ENCODE results near the gene TUBB3. TPM values are rescaled to one million over a fixed set of nuclear protein-coding genes. Genes with fewer than 3 reads are reported as not detected.

TUBB3 gene
- total RNA-seq, 2 donors from 2014 or later: 2.9 TPM; not detected in 1

DNA sequence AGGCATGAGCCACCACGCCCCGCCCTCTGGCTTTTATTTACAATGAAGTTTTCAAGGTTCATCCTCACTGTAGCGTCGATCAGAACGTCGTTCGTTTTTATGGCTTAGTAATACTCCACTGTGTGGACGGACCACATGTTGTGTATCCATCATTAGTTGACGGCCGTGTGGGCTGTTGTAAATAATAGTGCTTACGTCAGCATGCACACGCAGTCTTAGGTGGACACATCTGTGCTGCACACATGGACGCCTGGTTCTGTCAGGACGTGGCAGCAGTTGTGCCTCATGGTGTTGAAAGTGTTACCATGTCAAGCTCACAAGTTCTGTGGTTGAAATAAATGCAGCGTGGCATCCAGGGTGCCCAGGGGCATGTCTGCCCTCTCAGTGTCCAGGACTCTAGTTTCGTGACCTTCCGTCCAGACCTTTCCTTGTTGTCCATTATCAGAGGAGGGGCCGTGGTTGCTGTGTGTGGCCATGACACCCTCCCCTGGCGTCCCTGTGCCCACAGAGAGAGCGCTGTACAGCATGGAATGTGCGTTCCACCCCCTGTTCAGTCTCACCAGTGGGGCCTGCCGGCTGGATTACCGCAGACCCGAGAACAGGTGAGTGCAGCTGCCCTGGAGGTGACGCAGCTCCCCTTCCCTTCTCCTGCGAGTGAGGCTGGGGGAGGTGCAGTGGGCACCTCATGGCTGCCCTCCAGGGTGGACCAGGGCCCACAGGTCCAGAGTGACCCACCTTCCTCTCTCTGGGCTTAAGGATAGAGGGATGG, 27.5 kb upstream of the TUBB3 start:
- intact Hi-C loops (cut with DNase I): no loop called here
- 90 to 93% methylated on average over 25 to 26 of the region's 26 CpGs for WGBS, 2 donors

DNA sequence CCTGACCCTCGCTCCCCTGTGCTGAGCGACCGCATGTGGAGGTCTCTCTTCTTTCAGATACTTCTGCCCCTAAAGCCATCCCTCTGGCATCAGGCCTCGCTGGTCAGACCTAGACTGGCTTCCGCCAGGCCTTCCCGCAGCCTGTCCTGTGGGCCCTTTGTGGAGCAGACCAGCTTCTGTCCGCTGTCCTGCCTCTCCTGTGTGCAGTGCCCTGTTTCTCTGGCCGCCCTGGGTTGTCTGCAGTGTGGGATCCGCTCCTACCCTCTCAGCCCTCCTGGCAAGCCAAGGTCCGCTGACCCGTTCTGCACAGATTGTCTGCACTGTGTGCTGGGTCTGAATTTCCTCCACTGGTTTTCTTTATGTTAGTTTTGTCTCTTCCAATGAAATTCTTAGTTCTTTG, 25.9 kb upstream of the TUBB3 start:
- peaks cover 5 to 42% of the 10 kb centered on the region in 2 donors for H3K36me3 ChIP-seq (replicated peaks in 1 of 2; ENCODE audit: insufficient read depth in 1 of 2, low read depth in 2 of 2)

More for the DNA sequence above, 27.5 kb upstream of the TUBB3 start:
- Histone ChIP-seq H3K4me3 (no peak overlapping the region), H3K27ac (no peak overlapping the region), H3K27me3 (no peaks in the 10 kb centered on the region), H3K36me3 (replicated peaks in 1 of 2; ENCODE audit: insufficient read depth in 1 of 2, low read depth in 2 of 2) (peaks cover 10 to 41% of the 10 kb centered on the region in 2 donors), H3K9me3 (no peaks in the 10 kb centered on the region), H3K4me1 (no peaks in the 10 kb centered on the region)
- TF ChIP-seq, protein P1, sequence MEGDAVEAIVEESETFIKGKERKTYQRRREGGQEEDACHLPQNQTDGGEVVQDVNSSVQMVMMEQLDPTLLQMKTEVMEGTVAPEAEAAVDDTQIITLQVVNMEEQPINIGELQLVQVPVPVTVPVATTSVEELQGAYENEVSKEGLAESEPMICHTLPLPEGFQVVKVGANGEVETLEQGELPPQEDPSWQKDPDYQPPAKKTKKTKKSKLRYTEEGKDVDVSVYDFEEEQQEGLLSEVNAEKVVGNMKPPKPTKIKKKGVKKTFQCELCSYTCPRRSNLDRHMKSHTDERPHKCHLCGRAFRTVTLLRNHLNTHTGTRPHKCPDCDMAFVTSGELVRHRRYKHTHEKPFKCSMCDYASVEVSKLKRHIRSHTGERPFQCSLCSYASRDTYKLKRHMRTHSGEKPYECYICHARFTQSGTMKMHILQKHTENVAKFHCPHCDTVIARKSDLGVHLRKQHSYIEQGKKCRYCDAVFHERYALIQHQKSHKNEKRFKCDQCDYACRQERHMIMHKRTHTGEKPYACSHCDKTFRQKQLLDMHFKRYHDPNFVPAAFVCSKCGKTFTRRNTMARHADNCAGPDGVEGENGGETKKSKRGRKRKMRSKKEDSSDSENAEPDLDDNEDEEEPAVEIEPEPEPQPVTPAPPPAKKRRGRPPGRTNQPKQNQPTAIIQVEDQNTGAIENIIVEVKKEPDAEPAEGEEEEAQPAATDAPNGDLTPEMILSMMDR (IDR thresholded peaks at IDR 0.05): no peak
- TF ChIP-seq POLR2A (IDR thresholded peaks at IDR 0.05): no peak
- DNase-seq: no peak
- no peak for ATAC-seq

DNA sequence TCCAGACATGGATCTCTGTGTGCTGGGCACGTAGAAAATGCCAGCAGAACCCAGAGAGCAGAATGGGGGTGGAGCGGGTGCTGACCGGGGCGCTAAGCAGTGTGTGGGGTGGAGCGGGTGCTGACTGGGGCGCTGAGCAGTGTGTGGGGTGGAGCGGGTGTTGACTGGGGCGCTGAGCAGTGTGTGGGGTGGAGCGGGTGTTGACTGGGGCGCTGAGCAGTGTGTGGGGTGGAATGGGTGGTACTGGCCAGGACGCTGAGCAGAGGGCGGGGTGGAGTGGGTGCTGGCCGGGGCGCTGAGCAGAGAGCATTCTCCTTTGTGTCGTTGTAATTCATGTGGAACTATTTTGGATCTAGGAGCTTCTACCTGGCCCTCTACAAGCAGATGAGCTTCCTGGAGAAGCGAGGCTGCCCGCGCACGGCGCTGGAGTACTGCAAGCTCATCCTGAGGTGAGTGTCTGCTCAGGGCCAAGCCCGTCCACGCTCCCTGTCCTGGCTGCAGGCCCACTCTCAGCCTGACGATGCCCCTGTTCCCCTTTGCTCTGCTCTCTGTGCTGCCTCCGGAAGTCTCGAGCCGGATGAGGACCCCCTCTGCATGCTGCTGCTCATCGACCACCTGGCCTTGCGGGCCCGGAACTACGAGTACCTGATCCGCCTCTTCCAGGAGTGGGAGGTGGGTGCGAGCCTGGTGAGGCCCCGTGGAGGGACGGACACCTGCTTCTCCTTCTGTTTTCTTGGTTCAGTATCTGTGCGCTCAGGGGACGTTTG, 24.8 kb upstream of the TUBB3 start:
- TF ChIP-seq POLR2A (IDR thresholded peaks at IDR 0.05): no peak
- TF ChIP-seq, protein P1 (IDR thresholded peaks at IDR 0.05): no peak
- DNase-seq (no peak), ATAC-seq (no peak)
- no peaks in the 10 kb centered on the region for H3K4me1 ChIP-seq
- H3K27me3 ChIP-seq: no peaks in the 10 kb centered on the region
- H3K36me3 ChIP-seq (replicated peaks in 1 of 2; ENCODE audit: insufficient read depth in 1 of 2, low read depth in 2 of 2): peaks cover 0 to 43% of the 10 kb centered on the region in 2 donors
- no peaks in the 10 kb centered on the region for H3K9me3 ChIP-seq
- H3K27ac ChIP-seq: no peak overlapping the region
- 89 to 93% methylated on average over 27 to 34 of the region's 36 CpGs for WGBS, 2 donors
- intact Hi-C loops (cut with DNase I): no loop called here
- no peak overlapping the region for H3K4me3 ChIP-seq

More for the DNA sequence above, 25.9 kb upstream of the TUBB3 start:
- Histone ChIP-seq H3K9me3 (no peaks in the 10 kb centered on the region), H3K4me3 (no peak overlapping the region), H3K4me1 (no peaks in the 10 kb centered on the region), H3K27ac (no peak overlapping the region), H3K27me3 (no peaks in the 10 kb centered on the region)
- TF ChIP-seq, protein P1 (IDR thresholded peaks at IDR 0.05): no peak
- TF ChIP-seq POLR2A (IDR thresholded peaks at IDR 0.05): no peak
- ATAC-seq (no peak), DNase-seq (no peak)
- WGBS, 2 donors: 94 to 98% methylated on average over 11 of the region's 11 CpGs
- intact Hi-C loops (cut with DNase I): no loop called here

DNA sequence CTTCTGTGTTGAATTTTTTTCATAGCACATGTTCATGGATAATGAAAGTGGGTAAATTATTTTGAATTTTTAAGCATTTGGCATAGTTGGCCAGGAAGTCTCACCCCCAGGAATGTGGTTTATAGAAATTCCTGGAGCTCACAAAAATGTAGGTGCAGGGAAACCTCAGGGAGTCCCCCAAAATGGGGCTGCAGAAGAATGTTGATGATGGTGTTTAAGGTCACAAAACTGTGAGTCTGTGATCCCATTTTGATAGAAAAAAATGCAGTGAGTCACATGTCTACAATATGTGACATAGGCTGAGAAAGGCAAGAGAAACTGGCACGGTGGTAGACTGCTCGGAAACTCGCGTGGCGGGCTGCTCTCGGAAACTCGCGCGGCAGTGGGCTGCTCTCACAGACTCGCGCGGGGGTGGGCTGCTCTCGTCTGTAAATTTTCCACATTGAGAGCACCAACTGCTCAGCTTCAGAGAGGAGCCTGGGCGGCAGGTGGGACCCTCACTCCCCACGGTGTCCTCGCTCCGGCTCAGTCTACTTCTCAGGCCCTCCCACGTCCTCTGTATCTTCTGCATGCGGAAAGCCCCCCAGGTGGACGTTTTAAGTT, 23.2 kb upstream of the TUBB3 start:
- DNase-seq (no peak), ATAC-seq (no peak)
- intact Hi-C loops (cut with DNase I): no loop called here
- Histone ChIP-seq H3K36me3 (replicated peaks in 1 of 2; ENCODE audit: insufficient read depth in 1 of 2, low read depth in 2 of 2) (peaks cover 0 to 36% of the 10 kb centered on the region in 2 donors), H3K9me3 (no peaks in the 10 kb centered on the region), H3K27me3 (no peaks in the 10 kb centered on the region), H3K4me1 (no peaks in the 10 kb centered on the region), H3K4me3 (no peak overlapping the region), H3K27ac (no peak overlapping the region)
- TF ChIP-seq POLR2A (IDR thresholded peaks at IDR 0.05): no peak
- TF ChIP-seq, protein P1 (IDR thresholded peaks at IDR 0.05): no peak
- 93 to 94% methylated on average over 20 of the region's 20 CpGs for WGBS, 2 donors
